GM21723 (cell line): ENCODE measurements around the gene SLC15A3.

Experiments used
- ATAC-seq: cut with Tn5 transposase; IDR thresholded peaks from one replicate; pipeline ENCODE4 v1.9.1; 2021; ENCODE audit warnings: mild to moderate bottlenecking, moderate library complexity; ENCODE audit not compliant: unreplicated experiment

The SLC15A3 gene

GRCh38 chr11:60932605-60933356 lies 19.2 kb downstream of the SLC15A3 start:
- no peak for ATAC-seq

- ATAC-seq: no peak
These were observed 20.1 kb downstream of the SLC15A3 start for GRCh38 chr11:60931917-60932316.

- ATAC-seq: no peak
These were observed 21.6 kb downstream of the SLC15A3 start for GRCh38 chr11:60930394-60930793.

- ATAC-seq: no peak
These were observed 22.2 kb downstream of the SLC15A3 start for GRCh38 chr11:60929764-60930163.

- ATAC-seq: no peak
These were observed 23.4 kb downstream of the SLC15A3 start for GRCh38 chr11:60928563-60929001.

- ATAC-seq: no peak
These were observed 24.4 kb downstream of the SLC15A3 start for GRCh38 chr11:60927600-60927999.

GRCh38 chr11:60927061-60927592 lies 24.8 kb downstream of the SLC15A3 start:
- no peak for ATAC-seq

GRCh38 chr11:60926500-60926899 lies 25.5 kb downstream of the SLC15A3 start:
- ATAC-seq: no peak

GRCh38 chr11:60925868-60926267 lies 26.1 kb downstream of the SLC15A3 start:
- ATAC-seq: no peak

GRCh38 chr11:60924906-60925853 lies 26.8 kb downstream of the SLC15A3 start:
- ATAC-seq: no peak

- ATAC-seq: peak; percentile 51
These were observed 27.7 kb downstream of the SLC15A3 start, which contains the start of gene TMEM132A for GRCh38 chr11:60924110-60924905. TSS of gene TMEM132A (plus strand) at chr11:60924460. CDS start at chr11:60924634, 174 bp downstream.

- ATAC-seq: no peak
These were observed 28.2 kb downstream of the SLC15A3 start for GRCh38 chr11:60923800-60924109.

GRCh38 chr11:60923326-60923725 lies 28.6 kb downstream of the SLC15A3 start:
- ATAC-seq: no peak

- ATAC-seq: no peak
These were observed 29.1 kb downstream of the SLC15A3 start for GRCh38 chr11:60922906-60923305.

- no peak for ATAC-seq
These were observed 30.1 kb downstream of the SLC15A3 start for GRCh38 chr11:60921777-60922335.

- ATAC-seq: no peak
These were observed 30.7 kb downstream of the SLC15A3 start for GRCh38 chr11:60921259-60921658.

- no peak for ATAC-seq
These were observed 32.0 kb downstream of the SLC15A3 start for GRCh38 chr11:60919956-60920355.

GRCh38 chr11:60919320-60919719 lies 32.7 kb downstream of the SLC15A3 start:
- no peak for ATAC-seq

- no peak for ATAC-seq
These were observed 33.1 kb downstream of the SLC15A3 start for GRCh38 chr11:60918939-60919265.

GRCh38 chr11:60918251-60918938 lies 33.6 kb downstream of the SLC15A3 start:
- ATAC-seq: no peak
